Measurements from ENCODE around the gene SETD2.

- TF ChIP-seq YY1 (IDR thresholded peaks at IDR 0.05; ENCODE audit: low read depth) (no peak), RAD21 (IDR thresholded peaks at IDR 0.05; ENCODE audit: low read depth) (no peak), EGR1 (IDR thresholded peaks at IDR 0.05) (no peak), FOXM1 (IDR thresholded peaks at IDR 0.05; ENCODE audit: borderline replicate concordance, low read depth) (no peak), EP300 (IDR thresholded peaks at IDR 0.05; ENCODE audit: borderline replicate concordance) (no peak), TCF12 (IDR thresholded peaks at IDR 0.05; ENCODE audit: low read depth) (no peak), USF1 (IDR thresholded peaks at IDR 0.05) (no peak)
- TF ChIP-seq, protein P1, sequence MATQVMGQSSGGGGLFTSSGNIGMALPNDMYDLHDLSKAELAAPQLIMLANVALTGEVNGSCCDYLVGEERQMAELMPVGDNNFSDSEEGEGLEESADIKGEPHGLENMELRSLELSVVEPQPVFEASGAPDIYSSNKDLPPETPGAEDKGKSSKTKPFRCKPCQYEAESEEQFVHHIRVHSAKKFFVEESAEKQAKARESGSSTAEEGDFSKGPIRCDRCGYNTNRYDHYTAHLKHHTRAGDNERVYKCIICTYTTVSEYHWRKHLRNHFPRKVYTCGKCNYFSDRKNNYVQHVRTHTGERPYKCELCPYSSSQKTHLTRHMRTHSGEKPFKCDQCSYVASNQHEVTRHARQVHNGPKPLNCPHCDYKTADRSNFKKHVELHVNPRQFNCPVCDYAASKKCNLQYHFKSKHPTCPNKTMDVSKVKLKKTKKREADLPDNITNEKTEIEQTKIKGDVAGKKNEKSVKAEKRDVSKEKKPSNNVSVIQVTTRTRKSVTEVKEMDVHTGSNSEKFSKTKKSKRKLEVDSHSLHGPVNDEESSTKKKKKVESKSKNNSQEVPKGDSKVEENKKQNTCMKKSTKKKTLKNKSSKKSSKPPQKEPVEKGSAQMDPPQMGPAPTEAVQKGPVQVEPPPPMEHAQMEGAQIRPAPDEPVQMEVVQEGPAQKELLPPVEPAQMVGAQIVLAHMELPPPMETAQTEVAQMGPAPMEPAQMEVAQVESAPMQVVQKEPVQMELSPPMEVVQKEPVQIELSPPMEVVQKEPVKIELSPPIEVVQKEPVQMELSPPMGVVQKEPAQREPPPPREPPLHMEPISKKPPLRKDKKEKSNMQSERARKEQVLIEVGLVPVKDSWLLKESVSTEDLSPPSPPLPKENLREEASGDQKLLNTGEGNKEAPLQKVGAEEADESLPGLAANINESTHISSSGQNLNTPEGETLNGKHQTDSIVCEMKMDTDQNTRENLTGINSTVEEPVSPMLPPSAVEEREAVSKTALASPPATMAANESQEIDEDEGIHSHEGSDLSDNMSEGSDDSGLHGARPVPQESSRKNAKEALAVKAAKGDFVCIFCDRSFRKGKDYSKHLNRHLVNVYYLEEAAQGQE (IDR thresholded peaks at IDR 0.05; ENCODE audit: low read depth): no peak
Measured at GRCh38 chr3:47117807-47118364, 46.0 kb downstream of the SETD2 start.
